Smooth muscle cell (in vitro differentiated cells): Measurements from ENCODE around the gene DNAH2. TPM values are rescaled to one million over a fixed set of nuclear protein-coding genes. Genes with fewer than 3 reads are reported as not detected.
"Not testable (repeated sequence)": the region's sequence is repeated elsewhere in the genome, so short reads cannot be mapped to it uniquely, and the experiment has no call there.

ENCODE experiments used
- DNase-seq: peaks from one replicate; lab custom pipeline; 2025; ENCODE audit not compliant: unreplicated experiment; lab: John Stamatoyannopoulos, UW
- H2AFZ ChIP-seq: fragments of 200-600 bp; sonication (generic); 2 replicates; pipeline ENCODE4 v1.6.0; 2016; ENCODE audit warnings: antibody characterized with exemption, low read depth, mild to moderate bottlenecking
- H3F3A ChIP-seq: fragments of 200-600 bp; sonication (generic); 2 replicates; pipeline ENCODE4 v1.6.0; 2017; ENCODE audit warnings: antibody characterized with exemption, low read depth
- H3K27ac ChIP-seq: fragments of 200-600 bp; sonication (generic); 2 replicates; pipeline ENCODE4 v1.5.1; 2016; ENCODE audit warnings: low read depth, mild to moderate bottlenecking
- H3K27me3 ChIP-seq: fragments of 200-600 bp; sonication (generic); 2 replicates; pipeline ENCODE4 v1.6.1; 2016; ENCODE audit warnings: low read depth, mild to moderate bottlenecking
- H3K36me3 ChIP-seq: fragments of 200-600 bp; sonication (generic); 2 replicates; pipeline ENCODE4 v1.5.1; 2016; ENCODE audit warnings: low read depth
- H3K4me1 ChIP-seq: fragments of 200-600 bp; sonication (generic); 2 replicates; pipeline ENCODE4 v1.5.1; 2016; ENCODE audit warnings: low read depth
- H3K4me2 ChIP-seq: fragments of 200-600 bp; sonication (generic); 2 replicates; pipeline ENCODE4 v1.6.0; 2016; ENCODE audit warnings: mild to moderate bottlenecking
- H3K4me3 ChIP-seq: fragments of 200-600 bp; sonication (generic); 2 replicates; pipeline ENCODE4 v1.5.1; 2016; ENCODE audit warnings: mild to moderate bottlenecking
- H3K79me2 ChIP-seq: fragments of 200-600 bp; sonication (generic); 2 replicates; pipeline ENCODE4 v1.6.0; 2016; ENCODE audit warnings: low read depth, mild to moderate bottlenecking
- H3K9ac ChIP-seq: fragments of 200-600 bp; sonication (generic); 2 replicates; pipeline ENCODE4 v1.6.0; 2016; ENCODE audit warnings: low read depth
- H3K9me3 ChIP-seq: fragments of 200-600 bp; sonication (generic); replicated peaks from 2 replicates; pipeline ENCODE4 v1.5.1; 2016; ENCODE audit warnings: low read depth
- H4K20me1 ChIP-seq: fragments of 200-600 bp; sonication (generic); 2 replicates; pipeline ENCODE4 v1.6.0; 2016; ENCODE audit warnings: low read depth
- CTCF ChIP-seq: fragments of 200-600 bp; sonication (generic); IDR thresholded peaks from 2 replicates; pipeline ENCODE4 v1.5.1; 2017; ENCODE audit warnings: borderline replicate concordance, mild to moderate bottlenecking, antibody characterized with exemption; ENCODE audit not compliant: insufficient read depth, poor library complexity, severe bottlenecking
- WGBS: methylation state at CpG from one replicate; pipeline ENCODE4 v1.1.7; 2016; ENCODE audit warnings: low lambda C conversion rate; 5-methylcytosine and 5-hydroxymethylcytosine counted together
- polyA plus RNA-seq: library from polyadenylated mRNA; unstranded; fragments of >200 nt; fragmentation: Nextera tagmentation; extraction: Ambion mirVana; gene quantifications from 2 replicates; pipeline ENCODE4 v1.2.1, GENCODE V29; 2016
- total RNA-seq: library from RNA; depleted of rRNA; stranded (reverse); fragments of >200 nt; gene quantifications from 2 replicates; pipeline ENCODE4 v1.2.3, GENCODE V29; 2014

DNAH2 gene
- total and polyA plus RNA-seq, 2 experiments from 2014 or later: not detected

- H3K4me1 ChIP-seq: peaks cover 24% of the 10 kb centered on the region
- H4K20me1 ChIP-seq: peaks cover 32% of the 10 kb centered on the region
- no peak for DNase-seq
- H3K27me3 ChIP-seq: no peaks in the 10 kb centered on the region
- no peaks in the 10 kb centered on the region for H3K9me3 ChIP-seq
- peaks cover 33% of the 10 kb centered on the region for H3F3A ChIP-seq
- H3K36me3 ChIP-seq: no peaks in the 10 kb centered on the region
- no peak overlapping the region for H2AFZ ChIP-seq
- peak overlapping the region; percentile 88 for H3K27ac ChIP-seq
- H3K79me2 ChIP-seq: no peaks in the 10 kb centered on the region
- H3K4me2 ChIP-seq: peak overlapping the region; percentile 84
- WGBS: 94% methylated on average over 8 of the region's 8 CpGs
- H3K9ac ChIP-seq: peak overlapping the region; percentile 79
- no peak overlapping the region for H3K4me3 ChIP-seq
- no peak for TF ChIP-seq CTCF
Observed at GRCh38 chr17:7859028-7859427, 141.5 kb downstream of the DNAH2 start.

- WGBS: 63% methylated on average over 3 of the region's 3 CpGs
- Histone ChIP-seq H3F3A (peaks cover 7% of the 10 kb centered on the region), H4K20me1 (peaks cover 6% of the 10 kb centered on the region), H3K9ac (no peak overlapping the region), H3K79me2 (peaks cover 5% of the 10 kb centered on the region), H3K9me3 (no peaks in the 10 kb centered on the region), H3K4me3 (no peak overlapping the region), H2AFZ (no peak overlapping the region), H3K4me1 (no peaks in the 10 kb centered on the region), H3K4me2 (no peak overlapping the region), H3K27me3 (no peaks in the 10 kb centered on the region), H3K27ac (no peak overlapping the region), H3K36me3 (no peaks in the 10 kb centered on the region)
- TF ChIP-seq CTCF: peak; percentile 69
- no peak for DNase-seq
Observed at GRCh38 chr17:7862692-7863437, 145.3 kb downstream of the DNAH2 start.

DNA sequence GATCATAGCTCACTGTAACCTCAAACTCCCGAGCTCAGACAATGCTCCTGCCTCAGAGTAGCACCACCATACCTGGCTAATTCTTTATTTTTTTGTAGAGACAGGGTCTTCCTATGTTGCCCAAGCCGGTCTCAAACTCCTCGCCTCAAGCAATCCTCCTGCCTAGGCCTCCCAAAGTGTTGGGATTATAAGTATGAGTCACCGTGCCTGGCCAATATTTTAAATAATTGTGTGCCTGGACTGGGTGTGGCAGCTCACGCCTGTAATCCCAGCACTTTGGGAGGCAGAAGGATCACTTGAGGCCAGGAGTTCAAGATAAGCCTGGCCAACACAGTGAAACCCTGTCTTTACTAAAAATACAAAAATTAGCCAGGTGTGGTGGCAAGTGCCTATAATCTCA, 146.8 kb downstream of the DNAH2 start:
- H3K27me3 ChIP-seq, H3K27ac ChIP-seq, H3F3A ChIP-seq, H3K4me1 ChIP-seq, DNase-seq, H3K4me2 ChIP-seq, H4K20me1 ChIP-seq, H2AFZ ChIP-seq, H3K79me2 ChIP-seq, H3K9ac ChIP-seq, H3K4me3 ChIP-seq, H3K36me3 ChIP-seq, H3K9me3 ChIP-seq: not testable (repeated sequence)
- 58% methylated on average over 5 of the region's 5 CpGs for WGBS

GRCh38 chr17:7864995-7865650, 147.6 kb downstream of the DNAH2 start:
- Histone ChIP-seq H3K4me1 (no peaks in the 10 kb centered on the region), H3K27ac (no peak overlapping the region), H3K9ac (no peak overlapping the region), H3K27me3 (no peaks in the 10 kb centered on the region), H3K4me2 (no peak overlapping the region), H2AFZ (no peak overlapping the region), H4K20me1 (peaks cover 6% of the 10 kb centered on the region), H3K9me3 (no peaks in the 10 kb centered on the region), H3K36me3 (no peaks in the 10 kb centered on the region), H3K4me3 (no peak overlapping the region), H3F3A (no peaks in the 10 kb centered on the region), H3K79me2 (peaks cover 5% of the 10 kb centered on the region)
- DNase-seq: no peak
- 97% methylated on average over 5 of the region's 5 CpGs for WGBS
- TF ChIP-seq CTCF: no peak
